Natural killer cell (primary cell): Measurements from ENCODE around the gene HHAT. TPM values are rescaled to one million over a fixed set of nuclear protein-coding genes. Genes with fewer than 3 reads are reported as not detected.

ENCODE experiments used
- ATAC-seq, 3 donors: fragments of 150-1000 bp in 2 of 3; fragments of 200-7000 bp in 1 of 3; cut with Tn5 transposase; 1 replicate in 1 of 3; 2 replicates in 2 of 3; pipeline ENCODE4 v1.10.0; 2021; ENCODE audit warnings: mild to moderate bottlenecking in 2 of 3, moderate library complexity in 2 of 3
- DNase-seq, 2 donors: peaks; one replicate each; pipeline versions ENCODE4 v3.0.0 to v3.0.0-alpha.2; 2013 to 2021; ENCODE audit warnings: mixed read lengths in 1 of 2
- H3K27ac ChIP-seq: one replicate; pipeline ENCODE4 v1.5.1; 2013; ENCODE audit warnings: mild to moderate bottlenecking, low read length
- H3K27me3 ChIP-seq: one replicate; pipeline ENCODE4 v1.6.1; 2013; ENCODE audit warnings: low read length; ENCODE audit not compliant: control insufficient read depth, insufficient read depth
- H3K36me3 ChIP-seq: one replicate; pipeline ENCODE4 v1.6.1; 2013; ENCODE audit warnings: low read length; ENCODE audit not compliant: control insufficient read depth, insufficient read depth
- H3K4me1 ChIP-seq: one replicate; pipeline ENCODE4 v1.6.1; 2013; ENCODE audit warnings: low read length; ENCODE audit not compliant: control insufficient read depth, insufficient read depth
- H3K4me3 ChIP-seq: one replicate; pipeline ENCODE4 v1.5.1; 2013; ENCODE audit warnings: low read length
- H3K9me3 ChIP-seq: one replicate; pipeline ENCODE4 v1.6.1; 2013; ENCODE audit warnings: low read length; ENCODE audit not compliant: control insufficient read depth, insufficient read depth
- H3K27ac Mint-ChIP-seq, 2 donors: one replicate each; pipeline ENCODE4 v1.8.0; 2022; ENCODE audit warnings: mild to moderate bottlenecking in 2 of 2, mixed read lengths in 2 of 2, moderate library complexity in 1 of 2
- H3K27me3 Mint-ChIP-seq, 2 donors: one replicate each; pipeline ENCODE4 v1.8.0; 2022; ENCODE audit warnings: low read depth in 2 of 2, mixed read lengths in 2 of 2
- H3K36me3 Mint-ChIP-seq: one replicate; pipeline ENCODE4 v1.8.0; 2022; ENCODE audit warnings: mixed read lengths
- H3K4me1 Mint-ChIP-seq, 2 donors: one replicate each; pipeline ENCODE4 v1.8.0; 2022; ENCODE audit warnings: mixed read lengths in 2 of 2
- H3K4me3 Mint-ChIP-seq: one replicate; pipeline ENCODE4 v1.8.0; 2022; ENCODE audit warnings: mild to moderate bottlenecking, moderate library complexity, mixed read lengths
- H3K9me3 Mint-ChIP-seq, 2 donors: one replicate each; pipeline ENCODE4 v1.8.0; 2022; ENCODE audit warnings: mixed read lengths in 2 of 2
- WGBS: methylation state at CpG from one replicate; pipeline ENCODE4 v1.1.7; 2013; ENCODE audit warnings: missing lambda C conversion rate; ENCODE audit not compliant: insufficient coverage; 5-methylcytosine and 5-hydroxymethylcytosine counted together
- intact Hi-C: fragments of 100-400 bp; cut with micrococcal nuclease; formaldehyde crosslinking; loops from one replicate; pipeline ENCODE4 v1.14.2; 2022
- total RNA-seq, 4 donors: library from RNA; stranded (reverse); fragments of 120-200 nt in 1 of 4; gene quantifications; one replicate each; pipeline versions ENCODE4 v1.2.3 to v1.2.4, GENCODE V29; 2013 to 2022
- TF ChIP-seq, protein P1 (sequence below): fragments of 200-600 bp; IDR thresholded peaks from one replicate; pipeline ENCODE4 v1.8.0; 2022; ENCODE audit warnings: antibody characterized with exemption

The HHAT gene
- total RNA-seq, 3 donors from 2014 or later (not counting 1 experiment from before 2014, with no cell fraction given), result 0.79 to 1.1 (median 0.82) TPM

DNA sequence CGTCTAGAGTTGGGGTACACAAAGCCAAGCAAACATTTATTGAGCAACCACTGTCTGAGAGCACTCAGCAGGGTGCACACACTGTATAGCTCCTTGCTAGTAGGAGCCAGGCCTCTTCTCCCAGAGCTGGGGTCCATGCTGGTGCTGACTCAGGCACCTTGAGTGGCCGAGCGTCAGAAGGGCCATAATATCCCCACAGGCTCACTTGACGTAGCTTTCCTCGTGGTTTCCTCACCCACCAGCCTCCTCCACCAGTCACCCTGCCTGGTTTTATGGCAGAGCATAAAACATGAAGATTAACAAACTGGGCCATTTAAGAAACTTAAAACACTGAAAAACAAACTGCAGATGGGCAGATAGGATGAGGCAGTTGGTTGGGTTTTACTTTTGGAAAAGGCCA lies 361.5 kb downstream of the HHAT start:
- Mint-ChIP-seq H3K27ac (no peak overlapping the region), H3K4me3 (no peak overlapping the region), H3K27me3 (no peaks in the 10 kb centered on the region), H3K36me3 (no peaks in the 10 kb centered on the region), H3K9me3 (no peaks in the 10 kb centered on the region), H3K4me1 (peaks cover 13 to 18% of the 10 kb centered on the region in 2 donors)
- WGBS, result 73% methylated on average over 5 of the region's 5 CpGs
- ATAC-seq (no peak), DNase-seq (no peak)
- Histone ChIP-seq H3K36me3 (no peaks in the 10 kb centered on the region), H3K4me3 (no peak overlapping the region), H3K9me3 (no peaks in the 10 kb centered on the region), H3K27me3 (no peaks in the 10 kb centered on the region), H3K27ac (no peak overlapping the region), H3K4me1 (peaks cover 11% of the 10 kb centered on the region)
- TF ChIP-seq, protein P1, sequence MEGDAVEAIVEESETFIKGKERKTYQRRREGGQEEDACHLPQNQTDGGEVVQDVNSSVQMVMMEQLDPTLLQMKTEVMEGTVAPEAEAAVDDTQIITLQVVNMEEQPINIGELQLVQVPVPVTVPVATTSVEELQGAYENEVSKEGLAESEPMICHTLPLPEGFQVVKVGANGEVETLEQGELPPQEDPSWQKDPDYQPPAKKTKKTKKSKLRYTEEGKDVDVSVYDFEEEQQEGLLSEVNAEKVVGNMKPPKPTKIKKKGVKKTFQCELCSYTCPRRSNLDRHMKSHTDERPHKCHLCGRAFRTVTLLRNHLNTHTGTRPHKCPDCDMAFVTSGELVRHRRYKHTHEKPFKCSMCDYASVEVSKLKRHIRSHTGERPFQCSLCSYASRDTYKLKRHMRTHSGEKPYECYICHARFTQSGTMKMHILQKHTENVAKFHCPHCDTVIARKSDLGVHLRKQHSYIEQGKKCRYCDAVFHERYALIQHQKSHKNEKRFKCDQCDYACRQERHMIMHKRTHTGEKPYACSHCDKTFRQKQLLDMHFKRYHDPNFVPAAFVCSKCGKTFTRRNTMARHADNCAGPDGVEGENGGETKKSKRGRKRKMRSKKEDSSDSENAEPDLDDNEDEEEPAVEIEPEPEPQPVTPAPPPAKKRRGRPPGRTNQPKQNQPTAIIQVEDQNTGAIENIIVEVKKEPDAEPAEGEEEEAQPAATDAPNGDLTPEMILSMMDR, result no peak
- intact Hi-C loops, result no loop called here

DNA sequence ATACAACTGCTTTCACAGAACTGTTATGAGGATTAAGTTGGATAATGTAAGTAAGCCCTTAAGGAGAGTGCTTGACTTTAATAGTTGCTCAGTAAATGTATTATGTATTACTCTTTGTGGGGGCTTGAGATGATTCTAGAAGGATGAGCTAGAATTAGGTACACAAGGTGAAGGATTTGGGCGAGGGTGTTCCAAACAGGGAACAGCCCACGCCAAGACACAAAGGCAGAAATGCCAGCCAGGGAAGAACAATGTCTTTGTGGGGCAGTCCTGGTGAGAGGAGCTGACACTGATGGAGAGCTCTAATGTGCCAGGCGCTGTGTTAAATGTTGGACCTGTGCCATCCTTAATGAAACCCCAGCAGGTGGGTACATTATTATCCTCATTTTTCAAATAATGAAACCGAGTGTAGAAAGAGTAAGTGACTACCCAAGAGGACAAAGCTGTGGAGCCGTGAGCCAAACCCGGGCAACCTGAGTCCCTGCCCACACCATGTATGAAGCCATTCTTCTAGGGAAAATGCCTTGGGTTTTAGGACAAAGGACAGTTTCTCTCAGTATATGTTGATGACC lies 362.4 kb downstream of the HHAT start:
- no peaks in the 10 kb centered on the region for H3K27me3 ChIP-seq
- TF ChIP-seq, protein P1, result no peak
- Mint-ChIP-seq H3K27ac (no peak overlapping the region), H3K27me3 (no peaks in the 10 kb centered on the region), H3K36me3 (no peaks in the 10 kb centered on the region), H3K4me3 (no peak overlapping the region), H3K4me1 (peaks cover 14 to 18% of the 10 kb centered on the region in 2 donors), H3K9me3 (no peaks in the 10 kb centered on the region)
- DNase-seq, result no peak
- H3K4me3 ChIP-seq, result no peak overlapping the region
- ATAC-seq, result no peak
- H3K36me3 ChIP-seq, result no peaks in the 10 kb centered on the region
- H3K4me1 ChIP-seq, result peaks cover 11% of the 10 kb centered on the region
- H3K27ac ChIP-seq, result no peak overlapping the region
- intact Hi-C loops, result no loop called here
- 97% methylated on average over 6 of the region's 6 CpGs for WGBS
- H3K9me3 ChIP-seq, result no peaks in the 10 kb centered on the region

DNA sequence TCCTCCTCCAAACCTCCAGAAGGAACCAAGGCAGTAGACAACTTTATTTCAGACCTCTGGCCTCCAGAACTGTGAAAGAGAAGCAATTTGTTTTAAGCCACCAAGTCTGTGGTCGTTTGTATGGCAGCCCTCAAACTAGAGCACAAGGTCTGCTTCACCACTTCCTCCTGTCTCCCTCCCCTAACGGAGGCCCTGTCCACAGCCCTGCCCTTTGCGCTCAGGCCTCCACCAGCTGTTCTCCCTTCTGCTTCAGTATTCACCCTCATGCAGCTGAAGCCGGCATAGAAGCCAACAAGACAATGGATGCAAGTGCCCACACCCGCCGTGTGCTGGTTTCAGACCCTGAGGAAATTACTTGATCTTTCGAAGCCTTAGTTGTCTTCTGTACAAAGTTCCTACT lies 364.1 kb downstream of the HHAT start:
- H3K4me3 Mint-ChIP-seq, result peak overlapping the region; percentile 40
- peak in 1 of 3 donors; percentile 68 for ATAC-seq

More for the DNA sequence above, 364.1 kb downstream of the HHAT start:
- H3K27ac ChIP-seq, result no peak overlapping the region
- H3K4me1 Mint-ChIP-seq, result peaks cover 18 to 20% of the 10 kb centered on the region in 2 donors
- 7% methylated on average over 7 of the region's 7 CpGs for WGBS
- H3K27me3 ChIP-seq, result no peaks in the 10 kb centered on the region
- intact Hi-C loops, result no loop called here
- no peak for DNase-seq
- no peak overlapping the region for H3K4me3 ChIP-seq
- H3K27me3 Mint-ChIP-seq, result no peaks in the 10 kb centered on the region
- no peaks in the 10 kb centered on the region for H3K36me3 Mint-ChIP-seq
- H3K27ac Mint-ChIP-seq, result peak overlapping the region in 1 of 2 donors; percentile 60
- H3K36me3 ChIP-seq, result no peaks in the 10 kb centered on the region
- no peaks in the 10 kb centered on the region for H3K9me3 Mint-ChIP-seq
- peaks cover 16% of the 10 kb centered on the region for H3K4me1 ChIP-seq
- H3K9me3 ChIP-seq, result no peaks in the 10 kb centered on the region
- TF ChIP-seq, protein P1, result no peak
